Thyroid gland (tissue), 4 donors: Measurements from ENCODE around the gene MNS1.
"Not testable (repeated sequence)": the region's sequence is repeated elsewhere in the genome, so short reads cannot be mapped to it uniquely, and the experiment has no call there.

Source experiments
- POLR2A ChIP-seq, 2 donors: fragments of 450-650 bp; IDR thresholded peaks; one replicate each; pipeline ENCODE4 v1.6.1; 2017; ENCODE audit warnings: antibody characterized with exemption in 2 of 2, mild to moderate bottlenecking in 2 of 2, moderate library complexity in 1 of 2
- TF ChIP-seq, protein P1 (sequence below), 6 experiments: fragments of 200-600 bp in 3 of 6; fragments of 450-650 bp in 3 of 6; sonication (generic) in 3 of 6; IDR thresholded peaks; one replicate each; pipeline ENCODE4 v1.5.1; 2016 to 2019; ENCODE audit warnings: antibody characterized with exemption in 6 of 6, mild to moderate bottlenecking in 2 of 6, inconsistent platforms in 1 of 6, moderate library complexity in 1 of 6

DNA sequence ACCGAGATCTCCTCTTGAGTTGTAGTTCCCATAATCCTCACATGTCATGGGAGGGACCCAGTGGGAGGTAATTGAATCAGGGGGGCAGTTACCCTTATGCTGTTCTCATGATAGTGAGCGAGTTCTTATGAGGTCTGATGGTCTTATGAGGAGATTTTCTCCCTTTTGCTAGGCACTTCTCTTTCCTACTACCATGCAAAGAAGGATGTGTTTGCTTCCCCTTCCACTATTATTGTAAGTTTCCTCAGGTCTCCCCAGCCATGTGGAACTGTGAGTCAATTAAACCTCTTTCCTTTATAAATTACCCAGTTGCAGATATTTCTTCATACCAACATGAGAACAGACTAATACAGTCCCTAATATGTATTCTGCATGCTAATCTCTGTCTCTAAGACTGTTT lies 21.3 kb upstream of the MNS1 start:
- not testable (repeated sequence) for TF ChIP-seq POLR2A (IDR thresholded peaks at IDR 0.05)
- TF ChIP-seq, protein P1, sequence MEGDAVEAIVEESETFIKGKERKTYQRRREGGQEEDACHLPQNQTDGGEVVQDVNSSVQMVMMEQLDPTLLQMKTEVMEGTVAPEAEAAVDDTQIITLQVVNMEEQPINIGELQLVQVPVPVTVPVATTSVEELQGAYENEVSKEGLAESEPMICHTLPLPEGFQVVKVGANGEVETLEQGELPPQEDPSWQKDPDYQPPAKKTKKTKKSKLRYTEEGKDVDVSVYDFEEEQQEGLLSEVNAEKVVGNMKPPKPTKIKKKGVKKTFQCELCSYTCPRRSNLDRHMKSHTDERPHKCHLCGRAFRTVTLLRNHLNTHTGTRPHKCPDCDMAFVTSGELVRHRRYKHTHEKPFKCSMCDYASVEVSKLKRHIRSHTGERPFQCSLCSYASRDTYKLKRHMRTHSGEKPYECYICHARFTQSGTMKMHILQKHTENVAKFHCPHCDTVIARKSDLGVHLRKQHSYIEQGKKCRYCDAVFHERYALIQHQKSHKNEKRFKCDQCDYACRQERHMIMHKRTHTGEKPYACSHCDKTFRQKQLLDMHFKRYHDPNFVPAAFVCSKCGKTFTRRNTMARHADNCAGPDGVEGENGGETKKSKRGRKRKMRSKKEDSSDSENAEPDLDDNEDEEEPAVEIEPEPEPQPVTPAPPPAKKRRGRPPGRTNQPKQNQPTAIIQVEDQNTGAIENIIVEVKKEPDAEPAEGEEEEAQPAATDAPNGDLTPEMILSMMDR (IDR thresholded peaks at IDR 0.05), result not testable (repeated sequence)
